Colonic mucosa (tissue), 4 donors: Measurements from ENCODE around the gene PHACTR4. TPM values are rescaled to one million over a fixed set of nuclear protein-coding genes. Genes with fewer than 3 reads are reported as not detected.
"Not testable (repeated sequence)": the region's sequence is repeated elsewhere in the genome, so short reads cannot be mapped to it uniquely, and the experiment has no call there.

Experiments used
- DNase-seq: peaks from one replicate; pipeline ENCODE4 v3.0.0-alpha.2; 2020
- H3K27ac ChIP-seq: fragments of 200-600 bp; one replicate; pipeline ENCODE4 v1.8.0; 2021
- H3K27me3 ChIP-seq: fragments of 200-600 bp; one replicate; pipeline ENCODE4 v1.8.0; 2021
- H3K36me3 ChIP-seq: fragments of 200-600 bp; one replicate; pipeline ENCODE4 v1.8.0; 2021
- H3K4me1 ChIP-seq: fragments of 200-600 bp; one replicate; pipeline ENCODE4 v1.8.0; 2021; ENCODE audit warnings: mild to moderate bottlenecking
- H3K4me3 ChIP-seq: fragments of 200-600 bp; one replicate; pipeline ENCODE4 v1.8.0; 2021
- H3K9ac ChIP-seq, 2 donors: one replicate each; pipeline ENCODE4 v1.7.0; 2013; ENCODE audit warnings: control low read depth in 2 of 2, low read depth in 2 of 2, low read length in 2 of 2
- H3K9me3 ChIP-seq: fragments of 200-600 bp; one replicate; pipeline ENCODE4 v1.8.0; 2021
- CTCF ChIP-seq: fragments of 200-600 bp; IDR thresholded peaks from one replicate; pipeline ENCODE4 v1.8.0; 2022; ENCODE audit warnings: antibody characterized with exemption, mild to moderate bottlenecking
- intact Hi-C: fragments of 100-400 bp; cut with DNase I; formaldehyde crosslinking; loops from one replicate; pipeline ENCODE4 v1.14.1; 2022
- total RNA-seq, 2 donors: library from RNA; stranded (reverse); fragmentation: NEBNext Ultra II Directional in 1 of 2; extraction: Animal tissue kit (Norgen Biotek cat#: 25700) in 1 of 2; gene quantifications; one replicate each; pipeline ENCODE4 v1.2.1, GENCODE V29; 2021
- donor health status: healthy.
- donor health status: DM: no; HTN: no; CAD: no.
- donor health status: DM: no; HTN: no; CAD: no.

Gene PHACTR4
- total RNA-seq, 2 donors from 2014 or later, result 43.1 to 49.8 TPM

- DNase-seq, result no peak
- no peaks in the 10 kb centered on the region for H3K9me3 ChIP-seq
- TF ChIP-seq CTCF, result no peak
- H3K27me3 ChIP-seq, result no peaks in the 10 kb centered on the region
- H3K36me3 ChIP-seq, result no peaks in the 10 kb centered on the region
- peaks cover 12% of the 10 kb centered on the region for H3K4me1 ChIP-seq
- H3K27ac ChIP-seq, result no peak overlapping the region
- H3K9ac ChIP-seq, result no peak overlapping the region
- intact Hi-C loops, result no loop called here
- no peak overlapping the region for H3K4me3 ChIP-seq
Measured at GRCh38 chr1:28374297-28374696, 4.8 kb downstream of the PHACTR4 start.

- H3K4me1 ChIP-seq, result peaks cover 12% of the 10 kb centered on the region
- DNase-seq, H3K27me3 ChIP-seq, intact Hi-C loops, H3K9me3 ChIP-seq, H3K4me3 ChIP-seq, H3K9ac ChIP-seq, H3K36me3 ChIP-seq, H3K27ac ChIP-seq: not testable (repeated sequence)
Measured at GRCh38 chr1:28375598-28375997, 6.1 kb downstream of the PHACTR4 start.

- H3K9me3 ChIP-seq, H3K36me3 ChIP-seq, intact Hi-C loops, H3K9ac ChIP-seq, H3K4me3 ChIP-seq, H3K4me1 ChIP-seq, H3K27ac ChIP-seq, H3K27me3 ChIP-seq, DNase-seq: not testable (repeated sequence)
Measured at GRCh38 chr1:28376195-28376594, 6.7 kb downstream of the PHACTR4 start.

- TF ChIP-seq CTCF, result no peak
- no peak overlapping the region for H3K9ac ChIP-seq
- DNase-seq, result no peak
Measured at GRCh38 chr1:28378906-28379305, 9.4 kb downstream of the PHACTR4 start.

GRCh38 chr1:28380394-28380793, 10.9 kb downstream of the PHACTR4 start:
- no peaks in the 10 kb centered on the region for H3K9me3 ChIP-seq
- no peak overlapping the region for H3K4me3 ChIP-seq
- intact Hi-C loops, result no loop called here
- no peaks in the 10 kb centered on the region for H3K4me1 ChIP-seq
- no peak overlapping the region for H3K9ac ChIP-seq
- no peaks in the 10 kb centered on the region for H3K27me3 ChIP-seq
- DNase-seq, result no peak
- no peak for TF ChIP-seq CTCF
- H3K27ac ChIP-seq, result no peak overlapping the region
- H3K36me3 ChIP-seq, result no peaks in the 10 kb centered on the region

More at GRCh38 chr1:28378906-28379305, 9.4 kb downstream of the PHACTR4 start:
- no peak overlapping the region for H3K4me3 ChIP-seq
- intact Hi-C loops, result no loop called here
- no peaks in the 10 kb centered on the region for H3K9me3 ChIP-seq
- no peaks in the 10 kb centered on the region for H3K27me3 ChIP-seq
- H3K27ac ChIP-seq, result no peak overlapping the region
- no peaks in the 10 kb centered on the region for H3K4me1 ChIP-seq
- no peaks in the 10 kb centered on the region for H3K36me3 ChIP-seq

- intact Hi-C loops, H3K4me3 ChIP-seq, H3K36me3 ChIP-seq, H3K27ac ChIP-seq, H3K9ac ChIP-seq, DNase-seq, H3K4me1 ChIP-seq, H3K27me3 ChIP-seq, H3K9me3 ChIP-seq: not testable (repeated sequence)
Measured at GRCh38 chr1:28383785-28384184, 14.2 kb downstream of the PHACTR4 start.

- H3K9ac ChIP-seq, result no peak overlapping the region
- DNase-seq, result no peak
- no peak overlapping the region for H3K4me3 ChIP-seq
- no peaks in the 10 kb centered on the region for H3K36me3 ChIP-seq
- H3K9me3 ChIP-seq, result no peaks in the 10 kb centered on the region
- intact Hi-C loops, result no loop called here
- no peaks in the 10 kb centered on the region for H3K4me1 ChIP-seq
- no peak for TF ChIP-seq CTCF
- no peaks in the 10 kb centered on the region for H3K27me3 ChIP-seq
- H3K27ac ChIP-seq, result no peak overlapping the region
Measured at GRCh38 chr1:28392027-28392652, 22.6 kb downstream of the PHACTR4 start.
